Measurements from ENCODE around the gene ZNF534. TPM values are rescaled to one million over a fixed set of nuclear protein-coding genes. Genes with fewer than 3 reads are reported as not detected.
A peak's percentile ranks its signal among the peaks of the same experiment; 100 is the strongest.
"Not testable (repeated sequence)": the region's sequence is repeated elsewhere in the genome, so short reads cannot be mapped to it uniquely, and the experiment has no call there.

Gene ZNF534
- polyA plus RNA-seq (ENCODE audit: insufficient read length), result 0.75 TPM

DNA sequence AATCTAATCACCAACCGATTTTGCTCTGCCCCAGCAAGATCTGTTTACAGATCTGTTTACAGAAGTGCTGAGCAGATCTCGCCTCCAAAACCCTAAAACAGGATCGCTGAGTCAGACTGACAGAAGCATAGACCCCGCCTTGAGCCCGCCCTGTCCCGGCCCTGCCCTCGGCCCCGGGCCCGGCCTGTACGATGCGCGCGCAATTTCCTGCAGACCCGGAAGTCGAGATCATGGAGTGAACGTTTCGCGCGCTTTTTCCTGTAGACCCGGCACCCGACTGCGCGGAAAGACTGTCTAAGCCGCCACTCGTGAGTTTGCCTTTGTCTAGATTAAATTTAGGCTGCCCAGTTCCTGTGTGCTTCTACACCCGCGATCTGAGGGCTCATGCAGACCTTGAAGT, at the start of gene ZNF534:
Gene ZNF534 (plus strand): TSS at position 212 of the 400 bp plus-strand sequence. CDS start 2,327 bp downstream, outside the sequence.
- DNase-seq, result no peak

- DNase-seq, result no peak
These were observed 37.8 kb upstream of the ZNF534 start for GRCh38 chr19:52391135-52391534.

GRCh38 chr19:52397310-52398080, 31.5 kb upstream of the ZNF534 start, which contains the start of gene ZNF528:
ZNF528 (plus strand) TSS chr19:52397849; CDS start chr19:52402014, 4,165 bp downstream.
- DNase-seq, result peak; percentile 94

DNA sequence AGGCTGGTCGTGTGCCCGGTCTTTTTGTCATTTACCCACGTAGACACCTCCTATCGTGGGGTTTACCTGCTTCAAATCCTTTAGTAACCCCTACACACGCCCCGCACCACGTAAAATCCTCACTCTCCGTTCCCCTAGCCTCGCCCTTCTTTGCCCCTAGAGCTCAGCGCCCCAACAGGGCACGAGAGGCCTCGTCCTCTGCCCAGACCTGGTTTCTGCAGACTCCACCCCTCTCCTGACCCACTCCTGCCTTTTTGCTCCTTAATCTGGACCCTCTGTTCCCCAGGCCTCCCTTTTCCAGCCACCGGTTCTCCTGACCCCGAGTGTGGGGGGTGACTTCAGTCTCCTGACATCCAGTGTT, 30.9 kb upstream of the ZNF534 start:
- no peak for DNase-seq

DNA sequence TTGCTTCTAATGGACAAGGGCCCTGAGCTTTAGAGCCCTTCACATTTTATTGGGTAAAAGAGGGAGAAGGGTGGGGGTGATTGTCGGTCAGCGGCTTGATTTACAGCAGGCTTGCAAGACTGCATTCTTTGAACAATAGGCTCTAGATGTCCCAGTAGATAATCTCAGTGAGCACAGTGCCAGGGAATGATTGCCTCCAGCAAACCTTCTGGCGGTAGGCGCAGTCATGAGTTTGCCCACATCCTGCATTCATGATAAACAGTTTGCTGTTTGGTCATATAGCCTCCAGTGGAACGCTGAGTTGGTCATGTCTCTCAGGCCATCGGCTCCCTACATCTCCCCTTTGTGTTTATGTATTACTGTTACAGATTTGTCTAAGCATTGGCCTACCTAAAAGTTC, 18.7 kb upstream of the ZNF534 start:
- DNase-seq, result no peak

DNA sequence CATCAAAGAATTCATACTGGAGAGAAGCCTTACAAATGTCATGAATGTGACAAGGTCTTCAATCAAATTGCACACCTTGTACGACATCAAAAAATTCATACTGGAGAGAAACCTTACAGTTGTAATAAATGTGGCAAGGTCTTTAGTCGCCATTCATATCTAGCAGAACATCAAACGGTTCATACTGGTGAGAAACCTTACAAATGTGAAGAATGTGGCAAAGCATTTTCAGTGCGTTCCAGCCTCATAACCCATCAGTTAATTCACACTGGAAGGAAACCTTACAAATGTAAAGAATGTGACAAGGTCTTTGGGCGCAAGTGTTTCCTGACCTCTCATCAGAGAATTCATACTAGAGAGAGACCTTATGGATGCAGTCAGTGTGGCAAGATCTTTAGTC, 13.2 kb upstream of the ZNF534 start:
- DNase-seq, result no peak

- no peak for DNase-seq
These were observed 13.2 kb downstream of the ZNF534 start for GRCh38 chr19:52442179-52442578.

- DNase-seq, result no peak
These were observed 15.6 kb downstream of the ZNF534 start for GRCh38 chr19:52444506-52444905.

- DNase-seq, result no peak
These were observed 22.3 kb downstream of the ZNF534 start for GRCh38 chr19:52451241-52451640.

DNA sequence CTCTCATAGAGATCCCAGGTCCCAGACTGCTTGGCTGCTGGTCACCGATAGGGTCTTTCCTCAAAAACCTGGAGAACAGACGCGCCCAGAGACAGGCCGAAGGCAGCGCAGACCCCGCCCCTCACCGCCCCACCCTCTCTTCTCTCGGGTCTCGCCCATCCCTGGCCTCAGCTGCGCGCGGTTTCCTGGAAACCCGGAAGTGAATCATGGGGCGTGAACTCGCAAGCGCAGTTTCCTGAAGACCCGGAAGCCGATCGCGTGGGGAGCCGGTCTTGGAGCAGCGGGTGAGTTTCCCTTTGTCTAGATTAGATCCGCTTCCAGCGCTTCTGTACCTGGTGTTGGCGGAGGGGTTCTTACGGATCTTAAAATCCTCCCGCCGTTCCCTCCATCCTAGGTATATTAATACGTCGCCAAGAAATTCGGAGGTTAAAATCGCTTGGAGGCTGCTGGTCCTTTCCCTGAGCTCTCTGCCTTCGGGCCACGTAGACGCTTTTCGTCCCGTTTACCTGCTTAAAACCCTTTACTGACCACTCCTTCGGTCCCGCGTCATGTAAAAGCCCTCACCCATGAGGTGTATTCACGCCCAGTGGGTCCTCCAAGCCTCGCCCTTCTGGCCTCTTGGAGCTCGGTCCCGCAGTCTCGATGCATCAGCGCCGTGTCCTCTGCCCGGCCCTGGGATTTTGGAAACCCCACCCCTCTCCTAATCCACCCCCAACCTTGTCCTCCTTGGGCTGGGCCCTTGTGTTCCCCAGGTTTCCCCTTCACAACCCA, 24.6 kb downstream of the ZNF534 start, which contains the start of gene ZNF578:
Gene ZNF578 (plus strand): TSS at position 230 of the 771 bp plus-strand sequence. CDS start 48,293 bp downstream, outside the sequence.
- peak; percentile 87 for DNase-seq

- no peak for DNase-seq
These were observed 36.0 kb downstream of the ZNF534 start for GRCh38 chr19:52464798-52465470.

DNA sequence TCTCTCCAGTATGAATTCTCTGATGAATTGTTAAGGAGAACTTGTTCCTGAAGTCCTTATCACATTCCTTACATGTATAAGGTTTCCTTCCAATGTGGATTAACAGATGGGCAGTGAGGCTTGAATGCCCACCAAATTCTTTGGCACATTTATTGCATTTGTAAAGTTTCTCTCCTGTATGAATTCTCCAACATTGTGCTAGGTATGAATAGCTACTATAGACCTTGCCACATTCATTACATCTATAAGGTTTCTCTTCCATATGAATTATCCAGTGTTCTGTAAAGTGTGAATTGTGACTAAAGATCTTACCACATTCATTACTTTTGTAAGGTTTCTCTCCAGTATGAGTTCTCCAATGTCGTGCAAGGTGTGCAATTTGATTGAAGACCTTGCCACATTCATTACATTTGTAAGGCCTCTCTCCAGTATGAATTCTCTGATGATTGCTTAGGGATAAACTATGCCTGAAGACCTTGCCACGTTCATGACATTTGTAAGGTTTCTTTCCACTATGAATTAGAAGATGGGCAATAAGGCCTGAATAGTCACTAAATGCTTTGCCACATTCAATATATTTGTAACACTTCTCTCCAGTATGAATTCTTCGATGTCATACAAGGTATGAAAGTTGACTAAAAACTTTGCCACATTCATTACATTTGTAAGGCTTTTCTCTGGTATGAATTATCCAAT, 44.9 kb downstream of the ZNF534 start:
- no peak for DNase-seq

- DNase-seq, result no peak
These were observed 45.6 kb downstream of the ZNF534 start for GRCh38 chr19:52474351-52475127.

- not testable (repeated sequence) for DNase-seq
These were observed 55.3 kb downstream of the ZNF534 start for GRCh38 chr19:52484111-52484743.

- not testable (repeated sequence) for DNase-seq
These were observed 56.1 kb downstream of the ZNF534 start for GRCh38 chr19:52485064-52485463.

- not testable (repeated sequence) for DNase-seq
These were observed 56.8 kb downstream of the ZNF534 start for GRCh38 chr19:52485561-52486240.

DNA sequence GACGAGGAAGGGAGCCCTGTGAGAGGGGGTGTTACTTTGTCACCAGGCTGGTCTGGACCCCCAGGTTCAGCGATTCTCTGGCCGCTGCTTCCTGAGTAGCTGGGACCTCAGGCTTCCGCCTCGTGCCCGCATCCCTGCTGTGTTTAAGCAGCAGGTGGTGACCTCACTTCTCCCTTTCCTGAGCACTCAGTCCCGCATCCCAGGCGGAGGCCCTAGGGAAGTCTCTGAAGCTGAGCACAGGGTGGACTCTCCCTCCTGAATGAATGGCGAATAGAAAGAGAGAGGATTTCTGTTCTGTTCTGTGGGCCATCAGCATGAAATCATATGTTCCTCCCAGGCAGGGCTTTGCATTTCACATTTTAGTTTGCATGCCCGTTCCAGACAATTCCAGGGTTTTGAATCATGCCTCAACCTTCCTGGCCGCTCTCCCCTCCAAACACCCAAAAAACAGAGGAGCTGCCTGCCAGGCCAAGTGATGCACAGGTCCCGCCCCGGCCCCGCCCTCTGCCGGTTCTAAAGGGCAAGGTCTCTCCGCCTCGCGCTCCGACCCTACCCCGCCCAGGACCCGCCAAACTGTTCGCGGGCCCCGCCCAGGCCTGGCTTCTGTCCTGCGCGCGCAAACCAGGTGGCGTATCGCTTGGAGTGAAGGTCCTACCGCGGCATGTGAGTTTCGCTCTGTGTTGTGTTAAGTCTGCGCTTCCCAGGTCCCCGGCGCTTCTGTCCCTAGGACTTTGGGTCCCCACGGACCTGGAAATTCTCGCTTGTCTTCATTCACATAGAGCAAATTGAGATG, 63.4 kb downstream of the ZNF534 start:
- DNase-seq, result peak; percentile 3

DNA sequence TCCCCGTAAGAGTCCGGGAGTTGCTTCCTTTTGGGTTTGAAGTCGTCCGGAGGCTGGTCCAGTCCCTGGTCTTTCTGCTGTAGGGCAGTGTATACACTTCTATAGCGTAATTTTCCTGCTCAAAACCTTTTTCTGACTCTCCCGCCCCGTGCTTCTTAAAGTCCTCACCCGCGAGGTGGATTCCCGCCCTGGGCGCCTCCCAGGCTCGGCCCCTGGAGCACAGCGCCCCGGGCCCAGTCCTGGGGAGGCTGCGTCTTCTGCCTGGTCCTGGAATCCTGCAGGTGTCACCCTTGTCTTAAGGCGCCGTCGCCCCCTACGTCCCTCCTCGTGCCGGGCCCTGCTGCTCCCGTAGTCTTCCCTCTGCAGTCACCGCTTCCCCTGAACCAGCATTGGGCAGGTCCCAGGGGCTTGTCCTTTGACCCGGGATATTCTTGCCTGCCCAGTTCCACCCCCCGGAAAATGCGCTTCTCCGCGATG, 64.1 kb downstream of the ZNF534 start:
- DNase-seq, result peak; percentile 4

DNA sequence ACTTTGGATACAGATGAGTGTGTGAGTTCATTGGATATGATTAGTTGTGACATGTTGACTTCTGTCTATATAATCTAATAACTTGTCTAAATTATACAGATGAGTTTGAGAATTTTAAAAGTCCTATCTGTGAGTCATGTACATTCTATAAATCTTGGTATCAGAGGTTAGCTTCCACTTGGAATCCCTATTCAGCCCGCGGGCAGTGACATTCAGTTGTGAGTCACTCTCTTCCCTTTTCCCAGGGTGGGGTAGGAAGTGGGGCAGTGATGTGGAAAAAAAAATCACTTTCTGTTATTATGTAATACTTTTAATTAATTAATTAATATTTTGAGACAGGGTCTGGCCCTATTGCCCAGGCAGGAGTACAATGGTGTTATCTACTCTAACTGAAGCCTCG, 65.6 kb downstream of the ZNF534 start:
- DNase-seq, result no peak

Measured in hindlimb muscle (tissue), 1 donor.